PC-3 (cell line): Measurements from ENCODE around the gene TCP1. TPM values are rescaled to one million over a fixed set of nuclear protein-coding genes. Genes with fewer than 3 reads are reported as not detected.

Source experiments
- ATAC-seq: fragments of 200-7000 bp; cut with Tn5 transposase; 2 replicates; pipeline ENCODE4 v1.9.1; 2020; ENCODE audit warnings: mild to moderate bottlenecking, moderate library complexity
- BruUV-seq: library from RNA; stranded (reverse); fragments of 400-500 nt; replicated peaks from 2 replicates; lab custom pipeline; 2021; lab: Mats Ljungman, UMichigan
- CTCF ChIA-PET: fragments of 300-600 bp; sonication (Branson Sonifier 250); formaldehyde crosslinking; loops from one replicate; lab custom pipeline; 2022; ENCODE audit warnings: antibody characterized with exemption; lab: Charles Lee
- POLR2A ChIA-PET: fragments of 300-600 bp; sonication (Branson Sonifier 250); formaldehyde crosslinking; loops from one replicate; lab custom pipeline; 2022; ENCODE audit warnings: antibody characterized with exemption; ENCODE audit not compliant: unreplicated experiment; lab: Charles Lee
- DNase-seq: peaks from one replicate; pipeline ENCODE4 v3.0.0-alpha.2; 2015
- H2AFZ ChIP-seq: fragments of 300-600 bp; sonication (generic); 2 replicates; pipeline ENCODE4 v1.6.0; 2016; ENCODE audit warnings: antibody characterized with exemption, low read length
- H3F3A ChIP-seq: fragments of 300-600 bp; sonication (generic); one replicate; pipeline ENCODE4 v1.6.0; 2017; ENCODE audit warnings: antibody characterized with exemption, low read length, control low read depth, mild to moderate bottlenecking; ENCODE audit not compliant: unreplicated experiment
- H3K27ac ChIP-seq: fragments of 300-600 bp; sonication (generic); 2 replicates; pipeline ENCODE4 v1.5.1; 2016; ENCODE audit warnings: mild to moderate bottlenecking, low read length
- H3K27me3 ChIP-seq: fragments of 300-600 bp; sonication (generic); 2 replicates; pipeline ENCODE4 v1.6.1; 2016; ENCODE audit warnings: low read length, mixed read lengths
- H3K36me3 ChIP-seq: fragments of 300-600 bp; sonication (generic); 2 replicates; pipeline ENCODE4 v1.6.1; 2016; ENCODE audit warnings: low read depth, mixed run types, low read length, mixed read lengths
- H3K4me1 ChIP-seq: fragments of 300-600 bp; sonication (generic); 2 replicates; pipeline ENCODE4 v1.5.1; 2016; ENCODE audit warnings: low read length; ENCODE audit not compliant: insufficient read depth
- H3K4me2 ChIP-seq: fragments of 300-600 bp; sonication (generic); 2 replicates; pipeline ENCODE4 v1.6.0; 2016; ENCODE audit warnings: low read length
- H3K4me3 ChIP-seq: fragments of 300-600 bp; sonication (generic); 2 replicates; pipeline ENCODE4 v1.5.1; 2016; ENCODE audit warnings: mild to moderate bottlenecking, low read length, mixed read lengths
- H3K79me2 ChIP-seq: fragments of 300-600 bp; sonication (generic); 2 replicates; pipeline ENCODE4 v1.6.1; 2017; ENCODE audit warnings: low read length, mixed read lengths
- H3K9ac ChIP-seq: fragments of 300-600 bp; sonication (generic); 2 replicates; pipeline ENCODE4 v1.6.0; 2016; ENCODE audit warnings: mild to moderate bottlenecking, low read length
- H3K9me2 ChIP-seq: fragments of 300-600 bp; sonication (generic); replicated peaks from 2 replicates; pipeline ENCODE4 v1.6.1; 2016; ENCODE audit warnings: mixed run types, low read length, mixed read lengths
- H3K9me3 ChIP-seq: fragments of 300-600 bp; sonication (generic); 2 replicates; pipeline ENCODE4 v1.6.1; 2016; ENCODE audit warnings: low read length, mixed read lengths
- H4K20me1 ChIP-seq: fragments of 300-600 bp; sonication (generic); 2 replicates; pipeline ENCODE4 v1.6.1; 2016; ENCODE audit warnings: low read length, mixed read lengths
- EZH2 ChIP-seq: fragments of 300-600 bp; sonication (generic); IDR thresholded peaks from one replicate; pipeline ENCODE4 v1.6.1; 2017; ENCODE audit warnings: antibody characterized with exemption, mild to moderate bottlenecking, low read length; ENCODE audit not compliant: unreplicated experiment
- EZH2phosphoT487 ChIP-seq: fragments of 300-600 bp; sonication (generic); IDR thresholded peaks from 2 replicates; pipeline ENCODE4 v1.6.1; 2018; ENCODE audit warnings: mild to moderate bottlenecking, antibody characterized with exemption, low read length, borderline replicate concordance
- intact Hi-C: fragments of 100-400 bp; cut with micrococcal nuclease; formaldehyde crosslinking; loops from 2 replicates; pipeline ENCODE4 v1.9.0; 2023
- total RNA-seq: library from RNA; depleted of rRNA; stranded (reverse); fragments of >200 nt; gene quantifications from 2 replicates; pipeline ENCODE4 v1.2.3, GENCODE V29; 2014
- TF ChIP-seq, protein P1 (sequence below): fragments of 300-600 bp; sonication (generic); conservative IDR thresholded peaks from 2 replicates; pipeline ENCODE4 v1.5.1; 2017; ENCODE audit warnings: antibody characterized with exemption, low read depth, mild to moderate bottlenecking, low read length

TCP1 gene
- total RNA-seq, 1 experiment from 2014 or later: 280 TPM

- Histone ChIP-seq H3K4me1 (peaks cover 6% of the 10 kb centered on the region), H3K27ac (no peak overlapping the region), H3K79me2 (no peaks in the 10 kb centered on the region), H3K36me3 (no peaks in the 10 kb centered on the region), H3K9me3 (no peaks in the 10 kb centered on the region), H3K9ac (no peak overlapping the region), H3F3A (no peaks in the 10 kb centered on the region), H3K9me2 (no peaks in the 10 kb centered on the region), H4K20me1 (no peaks in the 10 kb centered on the region), H3K27me3 (no peaks in the 10 kb centered on the region), H3K4me3 (no peak overlapping the region), H3K4me2 (no peak overlapping the region), H2AFZ (no peak overlapping the region)
- POLR2A ChIA-PET: no interaction called here
- DNase-seq (no peak), ATAC-seq (no peak)
- intact Hi-C loops: no loop called here
- BruUV-seq: no TSS peak
- CTCF ChIA-PET: no interaction called here
- TF ChIP-seq EZH2phosphoT487 (no peak), EZH2 (no peak)
- TF ChIP-seq, protein P1, sequence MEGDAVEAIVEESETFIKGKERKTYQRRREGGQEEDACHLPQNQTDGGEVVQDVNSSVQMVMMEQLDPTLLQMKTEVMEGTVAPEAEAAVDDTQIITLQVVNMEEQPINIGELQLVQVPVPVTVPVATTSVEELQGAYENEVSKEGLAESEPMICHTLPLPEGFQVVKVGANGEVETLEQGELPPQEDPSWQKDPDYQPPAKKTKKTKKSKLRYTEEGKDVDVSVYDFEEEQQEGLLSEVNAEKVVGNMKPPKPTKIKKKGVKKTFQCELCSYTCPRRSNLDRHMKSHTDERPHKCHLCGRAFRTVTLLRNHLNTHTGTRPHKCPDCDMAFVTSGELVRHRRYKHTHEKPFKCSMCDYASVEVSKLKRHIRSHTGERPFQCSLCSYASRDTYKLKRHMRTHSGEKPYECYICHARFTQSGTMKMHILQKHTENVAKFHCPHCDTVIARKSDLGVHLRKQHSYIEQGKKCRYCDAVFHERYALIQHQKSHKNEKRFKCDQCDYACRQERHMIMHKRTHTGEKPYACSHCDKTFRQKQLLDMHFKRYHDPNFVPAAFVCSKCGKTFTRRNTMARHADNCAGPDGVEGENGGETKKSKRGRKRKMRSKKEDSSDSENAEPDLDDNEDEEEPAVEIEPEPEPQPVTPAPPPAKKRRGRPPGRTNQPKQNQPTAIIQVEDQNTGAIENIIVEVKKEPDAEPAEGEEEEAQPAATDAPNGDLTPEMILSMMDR: no peak
These were observed 16.1 kb upstream of the TCP1 start for GRCh38 chr6:159805440-159806020.

GRCh38 chr6:159804504-159804903, 15.1 kb upstream of the TCP1 start:
- no peaks in the 10 kb centered on the region for H3K9me2 ChIP-seq
- no peaks in the 10 kb centered on the region for H3K36me3 ChIP-seq
- H2AFZ ChIP-seq: no peak overlapping the region
- H4K20me1 ChIP-seq: no peaks in the 10 kb centered on the region
- H3K27me3 ChIP-seq: no peaks in the 10 kb centered on the region
- ChIA-PET POLR2A (no interaction called here), CTCF (no interaction called here)
- no peak overlapping the region for H3K9ac ChIP-seq
- H3F3A ChIP-seq: no peaks in the 10 kb centered on the region
- H3K4me3 ChIP-seq: no peak overlapping the region
- no peaks in the 10 kb centered on the region for H3K79me2 ChIP-seq
- no peak for TF ChIP-seq EZH2
- TF ChIP-seq, protein P1: no peak
- no peak for TF ChIP-seq EZH2phosphoT487
- H3K4me2 ChIP-seq: no peak overlapping the region
- intact Hi-C loops: no loop called here
- H3K4me1 ChIP-seq: peaks cover 6% of the 10 kb centered on the region
- BruUV-seq: no TSS peak
- ATAC-seq (no peak), DNase-seq (no peak)
- no peak overlapping the region for H3K27ac ChIP-seq
- no peaks in the 10 kb centered on the region for H3K9me3 ChIP-seq

DNA sequence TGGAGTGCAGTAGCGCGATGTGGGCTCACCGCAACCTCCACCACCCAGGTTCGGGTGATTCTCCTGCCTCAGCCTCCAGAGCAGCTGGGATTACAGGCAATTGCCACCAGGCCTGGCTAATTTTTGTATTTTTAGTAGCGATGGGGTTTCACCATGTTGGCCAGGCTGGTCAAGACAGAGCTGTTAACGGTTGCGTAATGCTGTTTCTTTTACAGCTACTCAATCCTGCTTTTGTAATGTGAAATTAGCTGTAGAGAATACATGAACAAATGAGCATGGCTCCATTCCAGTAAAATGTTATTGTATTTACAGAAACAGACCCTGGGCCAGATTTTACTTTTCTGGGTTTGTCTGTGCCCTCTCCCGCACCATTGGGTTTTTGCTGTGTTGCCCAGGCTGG, 12.5 kb upstream of the TCP1 start:
- ChIA-PET CTCF (no interaction called here), POLR2A (no interaction called here)
- no peak for ATAC-seq
- no peak for DNase-seq
- H3F3A ChIP-seq: no peaks in the 10 kb centered on the region
- no peak overlapping the region for H2AFZ ChIP-seq
- H3K79me2 ChIP-seq: no peaks in the 10 kb centered on the region
- peaks cover 16% of the 10 kb centered on the region for H3K36me3 ChIP-seq
- H3K9me2 ChIP-seq: no peaks in the 10 kb centered on the region
- no peaks in the 10 kb centered on the region for H4K20me1 ChIP-seq
- no peaks in the 10 kb centered on the region for H3K27me3 ChIP-seq
- H3K4me1 ChIP-seq: no peaks in the 10 kb centered on the region
- no peak overlapping the region for H3K27ac ChIP-seq
- H3K4me3 ChIP-seq: no peak overlapping the region
- H3K4me2 ChIP-seq: no peak overlapping the region
- no peak overlapping the region for H3K9ac ChIP-seq
- H3K9me3 ChIP-seq: no peaks in the 10 kb centered on the region
- TF ChIP-seq, protein P1: no peak
- TF ChIP-seq EZH2 (no peak), EZH2phosphoT487 (no peak)
- intact Hi-C loops: no loop called here
- BruUV-seq: no TSS peak
